Liver (tissue), 3 donors: ENCODE measurements around the gene NAALADL1.

Experiments
- GABPA ChIP-seq, 2 donors: IDR thresholded peaks in 1 of 2; conservative IDR thresholded peaks in 1 of 2; 2 replicates each; pipeline ENCODE4 v1.6.1; 2016; ENCODE audit warnings: antibody characterized with exemption in 2 of 2, mild to moderate bottlenecking in 1 of 2, moderate library complexity in 1 of 2
- JUND ChIP-seq, 2 donors: IDR thresholded peaks; 2 replicates each; pipeline ENCODE4 v1.6.1; 2016; ENCODE audit warnings: antibody characterized with exemption in 2 of 2
- RAD21 ChIP-seq, 2 donors: IDR thresholded peaks; 2 replicates each; pipeline ENCODE4 v1.6.1; 2016; ENCODE audit warnings: antibody characterized with exemption in 2 of 2, mild to moderate bottlenecking in 2 of 2
- RXRA ChIP-seq, 2 donors: IDR thresholded peaks; 2 replicates each; pipeline ENCODE4 v1.6.1; 2017 to 2018; ENCODE audit warnings: antibody characterized with exemption in 2 of 2, mild to moderate bottlenecking in 1 of 2
- SP1 ChIP-seq: IDR thresholded peaks from 2 replicates; pipeline ENCODE4 v1.6.1; 2018; ENCODE audit warnings: antibody characterized with exemption, mild to moderate bottlenecking
- TAF1 ChIP-seq: conservative IDR thresholded peaks from 2 replicates; pipeline ENCODE4 v1.6.1; 2016; ENCODE audit warnings: antibody characterized with exemption, mild to moderate bottlenecking
- ZBTB33 ChIP-seq: IDR thresholded peaks from 2 replicates; pipeline ENCODE4 v1.6.1; 2016; ENCODE audit warnings: antibody characterized with exemption
- TF ChIP-seq, protein P1 (sequence below): IDR thresholded peaks from 2 replicates; pipeline ENCODE4 v1.6.1; 2016; ENCODE audit warnings: antibody characterized with exemption, mild to moderate bottlenecking
- TF ChIP-seq, protein P2 (sequence below): fragments of 150-350 bp; IDR thresholded peaks from 2 replicates; pipeline ENCODE4 v1.5.1; 2017; ENCODE audit warnings: improper control_type of control experiment, low read depth, low read length; ENCODE audit not compliant: missing input control
- TF ChIP-seq, protein P3 (sequence below): IDR thresholded peaks from 2 replicates; pipeline ENCODE4 v1.6.1; 2016; ENCODE audit warnings: antibody characterized with exemption
- donor health status: healthy.
- donor health status: healthy.

DNA sequence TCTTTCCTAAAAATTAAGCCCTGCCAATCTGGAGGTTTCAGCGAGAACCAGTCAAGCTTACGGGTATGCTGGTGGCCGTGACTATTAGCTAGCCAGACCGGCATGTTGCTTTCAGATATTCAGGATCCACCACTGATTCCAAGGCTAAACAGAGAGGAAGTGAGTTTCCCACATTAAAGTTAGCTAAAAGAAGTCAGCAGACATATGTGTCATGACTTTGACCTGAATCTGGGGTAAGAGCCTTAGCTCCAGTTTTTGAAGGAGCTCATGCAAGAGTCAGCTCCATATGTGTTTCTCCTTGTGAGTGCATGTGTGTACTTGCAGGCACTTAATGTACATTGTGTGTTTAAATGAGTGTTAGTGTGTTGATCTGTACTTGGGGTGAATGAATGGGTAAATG is 27.1 kb upstream of the NAALADL1 start:
- no peak for TF ChIP-seq JUND (IDR thresholded peaks at IDR 0.05)
- no peak for TF ChIP-seq SP1
- TF ChIP-seq, protein P1, sequence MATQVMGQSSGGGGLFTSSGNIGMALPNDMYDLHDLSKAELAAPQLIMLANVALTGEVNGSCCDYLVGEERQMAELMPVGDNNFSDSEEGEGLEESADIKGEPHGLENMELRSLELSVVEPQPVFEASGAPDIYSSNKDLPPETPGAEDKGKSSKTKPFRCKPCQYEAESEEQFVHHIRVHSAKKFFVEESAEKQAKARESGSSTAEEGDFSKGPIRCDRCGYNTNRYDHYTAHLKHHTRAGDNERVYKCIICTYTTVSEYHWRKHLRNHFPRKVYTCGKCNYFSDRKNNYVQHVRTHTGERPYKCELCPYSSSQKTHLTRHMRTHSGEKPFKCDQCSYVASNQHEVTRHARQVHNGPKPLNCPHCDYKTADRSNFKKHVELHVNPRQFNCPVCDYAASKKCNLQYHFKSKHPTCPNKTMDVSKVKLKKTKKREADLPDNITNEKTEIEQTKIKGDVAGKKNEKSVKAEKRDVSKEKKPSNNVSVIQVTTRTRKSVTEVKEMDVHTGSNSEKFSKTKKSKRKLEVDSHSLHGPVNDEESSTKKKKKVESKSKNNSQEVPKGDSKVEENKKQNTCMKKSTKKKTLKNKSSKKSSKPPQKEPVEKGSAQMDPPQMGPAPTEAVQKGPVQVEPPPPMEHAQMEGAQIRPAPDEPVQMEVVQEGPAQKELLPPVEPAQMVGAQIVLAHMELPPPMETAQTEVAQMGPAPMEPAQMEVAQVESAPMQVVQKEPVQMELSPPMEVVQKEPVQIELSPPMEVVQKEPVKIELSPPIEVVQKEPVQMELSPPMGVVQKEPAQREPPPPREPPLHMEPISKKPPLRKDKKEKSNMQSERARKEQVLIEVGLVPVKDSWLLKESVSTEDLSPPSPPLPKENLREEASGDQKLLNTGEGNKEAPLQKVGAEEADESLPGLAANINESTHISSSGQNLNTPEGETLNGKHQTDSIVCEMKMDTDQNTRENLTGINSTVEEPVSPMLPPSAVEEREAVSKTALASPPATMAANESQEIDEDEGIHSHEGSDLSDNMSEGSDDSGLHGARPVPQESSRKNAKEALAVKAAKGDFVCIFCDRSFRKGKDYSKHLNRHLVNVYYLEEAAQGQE: no peak
- no peak for TF ChIP-seq TAF1
- TF ChIP-seq, protein P2, sequence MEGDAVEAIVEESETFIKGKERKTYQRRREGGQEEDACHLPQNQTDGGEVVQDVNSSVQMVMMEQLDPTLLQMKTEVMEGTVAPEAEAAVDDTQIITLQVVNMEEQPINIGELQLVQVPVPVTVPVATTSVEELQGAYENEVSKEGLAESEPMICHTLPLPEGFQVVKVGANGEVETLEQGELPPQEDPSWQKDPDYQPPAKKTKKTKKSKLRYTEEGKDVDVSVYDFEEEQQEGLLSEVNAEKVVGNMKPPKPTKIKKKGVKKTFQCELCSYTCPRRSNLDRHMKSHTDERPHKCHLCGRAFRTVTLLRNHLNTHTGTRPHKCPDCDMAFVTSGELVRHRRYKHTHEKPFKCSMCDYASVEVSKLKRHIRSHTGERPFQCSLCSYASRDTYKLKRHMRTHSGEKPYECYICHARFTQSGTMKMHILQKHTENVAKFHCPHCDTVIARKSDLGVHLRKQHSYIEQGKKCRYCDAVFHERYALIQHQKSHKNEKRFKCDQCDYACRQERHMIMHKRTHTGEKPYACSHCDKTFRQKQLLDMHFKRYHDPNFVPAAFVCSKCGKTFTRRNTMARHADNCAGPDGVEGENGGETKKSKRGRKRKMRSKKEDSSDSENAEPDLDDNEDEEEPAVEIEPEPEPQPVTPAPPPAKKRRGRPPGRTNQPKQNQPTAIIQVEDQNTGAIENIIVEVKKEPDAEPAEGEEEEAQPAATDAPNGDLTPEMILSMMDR: no peak
- TF ChIP-seq GABPA (IDR thresholded peaks at IDR 0.05 in 1 of 2, conservative IDR thresholded peaks at IDR 0.05 in 1 of 2): no peak
- no peak for TF ChIP-seq RXRA (IDR thresholded peaks at IDR 0.05)
- TF ChIP-seq, protein P3, sequence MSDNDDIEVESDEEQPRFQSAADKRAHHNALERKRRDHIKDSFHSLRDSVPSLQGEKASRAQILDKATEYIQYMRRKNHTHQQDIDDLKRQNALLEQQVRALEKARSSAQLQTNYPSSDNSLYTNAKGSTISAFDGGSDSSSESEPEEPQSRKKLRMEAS: no peak
- TF ChIP-seq ZBTB33: no peak
- TF ChIP-seq RAD21 (IDR thresholded peaks at IDR 0.05): no peak
